BJ (cell line): ENCODE results near the gene ZNF423. TPM values are rescaled to one million over a fixed set of nuclear protein-coding genes. Genes with fewer than 3 reads are reported as not detected.

Experiments used
- CTCF ChIA-PET: fragments of 350-600 bp; formaldehyde crosslinking; extraction: SDS; loops from one replicate; lab custom pipeline; 2021; ENCODE audit warnings: antibody characterized with exemption, inconsistent platforms; lab: Yijun Ruan, JAX
- POLR2A ChIA-PET: fragments of 300-600 bp; sonication (Branson Sonifier 250); formaldehyde crosslinking; extraction: SDS; loops from one replicate; lab custom pipeline; 2021; ENCODE audit warnings: antibody characterized with exemption; lab: Charles Lee
- DNase-seq: peaks from one replicate; pipeline ENCODE4 v3.0.0-alpha.2; 2011; ENCODE audit warnings: low read depth
- H3K27me3 ChIP-seq: 2 replicates; pipeline ENCODE4 v1.6.0; 2011; ENCODE audit warnings: low read length; ENCODE audit not compliant: control insufficient read depth, insufficient read depth
- H3K36me3 ChIP-seq: 2 replicates; pipeline ENCODE4 v1.5.1; 2011; ENCODE audit warnings: low read length; ENCODE audit not compliant: control insufficient read depth, insufficient read depth
- H3K4me3 ChIP-seq: 2 replicates; pipeline ENCODE4 v1.5.1; 2011; ENCODE audit warnings: low read depth, mild to moderate bottlenecking, control low read depth, low read length
- polyA plus RNA-seq: library from polyadenylated mRNA; depleted of rRNA; stranded (reverse); fragments of >200 nt; gene quantifications from 2 replicates; pipeline ENCODE4 v1.2.3, GENCODE V29; 2011
- TF ChIP-seq, protein P1 (sequence below): IDR thresholded peaks from 2 replicates; pipeline ENCODE4 v1.5.1; 2011; ENCODE audit warnings: low read depth, mild to moderate bottlenecking, control low read depth, inconsistent platforms, low read length, moderate library complexity; ENCODE audit not compliant: insufficient read depth

Gene ZNF423
- polyA plus RNA-seq, 1 experiment, result 0.22 TPM

DNA sequence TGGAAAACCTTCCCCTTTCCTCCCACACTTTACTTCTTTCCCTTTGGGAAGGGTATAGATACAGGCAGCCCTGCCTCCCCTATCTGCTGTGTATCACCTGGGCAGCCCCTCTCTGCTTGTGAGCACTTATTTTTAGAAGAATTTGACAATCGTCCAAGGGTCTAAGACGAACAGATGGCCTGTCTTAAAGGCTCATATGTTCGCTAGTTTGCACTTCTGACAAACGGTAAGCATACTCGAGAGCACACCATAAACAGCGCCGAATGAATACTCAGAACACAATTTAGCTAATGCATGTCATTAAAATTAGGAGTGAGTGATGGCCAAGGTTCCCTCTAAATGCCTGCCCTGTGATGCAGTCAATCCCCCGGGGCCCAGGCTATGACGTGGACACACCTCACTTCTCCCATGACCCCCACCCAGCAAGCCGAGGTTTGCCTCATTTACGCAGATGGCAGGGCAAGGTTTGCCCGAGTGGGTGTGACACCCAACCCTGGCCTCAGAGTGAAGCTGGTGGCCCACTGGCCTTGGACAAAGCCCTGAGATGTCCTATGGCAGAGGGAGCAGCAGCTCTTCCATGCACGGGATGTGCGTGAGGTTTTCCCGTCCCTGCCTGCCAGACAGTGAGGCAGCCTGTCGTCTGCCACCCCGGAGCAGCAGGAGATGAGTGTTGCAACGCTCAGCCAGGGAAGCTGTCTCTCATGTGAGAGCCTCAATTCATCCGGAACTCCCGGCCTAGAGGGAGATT, 357.1 kb downstream of the ZNF423 start:
- ChIA-PET CTCF (no interaction called here), POLR2A (no interaction called here)
- H3K36me3 ChIP-seq, result no peaks in the 10 kb centered on the region
- H3K4me3 ChIP-seq, result no peak overlapping the region
- no peak for DNase-seq
- TF ChIP-seq, protein P1, sequence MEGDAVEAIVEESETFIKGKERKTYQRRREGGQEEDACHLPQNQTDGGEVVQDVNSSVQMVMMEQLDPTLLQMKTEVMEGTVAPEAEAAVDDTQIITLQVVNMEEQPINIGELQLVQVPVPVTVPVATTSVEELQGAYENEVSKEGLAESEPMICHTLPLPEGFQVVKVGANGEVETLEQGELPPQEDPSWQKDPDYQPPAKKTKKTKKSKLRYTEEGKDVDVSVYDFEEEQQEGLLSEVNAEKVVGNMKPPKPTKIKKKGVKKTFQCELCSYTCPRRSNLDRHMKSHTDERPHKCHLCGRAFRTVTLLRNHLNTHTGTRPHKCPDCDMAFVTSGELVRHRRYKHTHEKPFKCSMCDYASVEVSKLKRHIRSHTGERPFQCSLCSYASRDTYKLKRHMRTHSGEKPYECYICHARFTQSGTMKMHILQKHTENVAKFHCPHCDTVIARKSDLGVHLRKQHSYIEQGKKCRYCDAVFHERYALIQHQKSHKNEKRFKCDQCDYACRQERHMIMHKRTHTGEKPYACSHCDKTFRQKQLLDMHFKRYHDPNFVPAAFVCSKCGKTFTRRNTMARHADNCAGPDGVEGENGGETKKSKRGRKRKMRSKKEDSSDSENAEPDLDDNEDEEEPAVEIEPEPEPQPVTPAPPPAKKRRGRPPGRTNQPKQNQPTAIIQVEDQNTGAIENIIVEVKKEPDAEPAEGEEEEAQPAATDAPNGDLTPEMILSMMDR, result no peak
- no peaks in the 10 kb centered on the region for H3K27me3 ChIP-seq

DNA sequence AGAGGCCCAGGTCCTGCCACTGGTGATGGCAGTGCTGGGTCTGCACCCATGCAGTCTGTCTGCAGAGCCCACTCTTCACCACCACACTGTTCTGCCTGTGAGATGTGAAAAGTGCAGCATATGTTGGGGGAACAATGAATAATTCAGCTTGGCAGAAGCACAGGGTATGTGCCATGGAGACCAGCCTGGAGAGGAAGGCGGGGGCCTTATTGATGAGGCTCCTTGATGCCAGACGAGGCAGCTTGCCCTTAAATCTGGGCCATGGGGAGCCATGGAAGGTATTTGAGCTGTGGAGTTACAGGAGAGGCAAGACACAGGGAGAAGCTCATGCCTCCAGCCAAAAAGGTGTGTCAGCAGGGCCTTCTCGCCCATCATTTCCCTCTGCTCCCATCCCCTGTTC, 357.6 kb downstream of the ZNF423 start:
- ChIA-PET CTCF (no interaction called here), POLR2A (no interaction called here)
- H3K4me3 ChIP-seq, result no peak overlapping the region
- TF ChIP-seq, protein P1, result no peak
- no peak for DNase-seq
- H3K36me3 ChIP-seq, result no peaks in the 10 kb centered on the region
- no peaks in the 10 kb centered on the region for H3K27me3 ChIP-seq

DNA sequence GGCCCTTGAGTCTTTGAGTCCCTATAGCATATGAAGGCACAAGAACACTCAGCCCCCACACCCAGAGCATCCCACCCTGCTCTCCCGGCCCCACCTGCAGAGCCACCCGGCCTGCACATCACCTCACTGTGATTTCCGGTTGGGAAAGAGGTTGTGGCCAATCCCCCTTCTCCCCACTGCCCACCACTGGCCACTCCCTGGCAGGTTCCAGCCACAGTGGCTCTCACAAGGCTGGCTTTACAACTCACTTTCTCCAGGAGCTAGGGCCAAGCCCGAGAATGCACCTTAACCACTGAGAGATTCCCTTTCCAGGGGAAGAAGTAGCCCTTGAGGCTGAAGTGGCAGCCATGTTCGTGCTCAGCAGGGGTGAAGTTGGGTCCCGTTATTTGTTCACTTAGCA, 358.4 kb downstream of the ZNF423 start:
- no peak overlapping the region for H3K4me3 ChIP-seq
- ChIA-PET CTCF (no interaction called here), POLR2A (no interaction called here)
- no peaks in the 10 kb centered on the region for H3K27me3 ChIP-seq
- TF ChIP-seq, protein P1, result no peak
- no peak for DNase-seq
- H3K36me3 ChIP-seq, result no peaks in the 10 kb centered on the region

DNA sequence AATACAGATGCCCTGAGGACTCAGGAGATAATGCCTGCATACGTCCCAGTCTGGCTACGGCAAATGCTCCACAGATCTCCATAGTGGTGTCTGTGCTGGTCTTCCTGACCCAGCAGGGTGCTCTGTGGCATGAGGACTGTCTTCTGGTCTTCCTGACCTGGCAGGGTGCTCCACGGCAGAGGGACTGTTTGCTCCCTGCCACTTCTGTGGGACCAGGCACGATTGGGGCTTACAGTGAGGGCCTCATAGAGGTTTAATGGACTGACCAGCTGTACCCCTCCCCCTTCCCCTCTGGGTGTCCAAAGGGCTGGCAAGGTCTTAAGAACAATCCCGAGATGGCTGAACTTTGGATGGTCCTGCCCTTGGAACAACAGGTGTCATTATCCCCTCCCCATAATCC, 359.3 kb downstream of the ZNF423 start:
- no peaks in the 10 kb centered on the region for H3K27me3 ChIP-seq
- H3K4me3 ChIP-seq, result no peak overlapping the region
- DNase-seq, result no peak
- CTCF ChIA-PET, result no interaction called here
- H3K36me3 ChIP-seq, result no peaks in the 10 kb centered on the region
- POLR2A ChIA-PET, result no interaction called here
- TF ChIP-seq, protein P1, result no peak

DNA sequence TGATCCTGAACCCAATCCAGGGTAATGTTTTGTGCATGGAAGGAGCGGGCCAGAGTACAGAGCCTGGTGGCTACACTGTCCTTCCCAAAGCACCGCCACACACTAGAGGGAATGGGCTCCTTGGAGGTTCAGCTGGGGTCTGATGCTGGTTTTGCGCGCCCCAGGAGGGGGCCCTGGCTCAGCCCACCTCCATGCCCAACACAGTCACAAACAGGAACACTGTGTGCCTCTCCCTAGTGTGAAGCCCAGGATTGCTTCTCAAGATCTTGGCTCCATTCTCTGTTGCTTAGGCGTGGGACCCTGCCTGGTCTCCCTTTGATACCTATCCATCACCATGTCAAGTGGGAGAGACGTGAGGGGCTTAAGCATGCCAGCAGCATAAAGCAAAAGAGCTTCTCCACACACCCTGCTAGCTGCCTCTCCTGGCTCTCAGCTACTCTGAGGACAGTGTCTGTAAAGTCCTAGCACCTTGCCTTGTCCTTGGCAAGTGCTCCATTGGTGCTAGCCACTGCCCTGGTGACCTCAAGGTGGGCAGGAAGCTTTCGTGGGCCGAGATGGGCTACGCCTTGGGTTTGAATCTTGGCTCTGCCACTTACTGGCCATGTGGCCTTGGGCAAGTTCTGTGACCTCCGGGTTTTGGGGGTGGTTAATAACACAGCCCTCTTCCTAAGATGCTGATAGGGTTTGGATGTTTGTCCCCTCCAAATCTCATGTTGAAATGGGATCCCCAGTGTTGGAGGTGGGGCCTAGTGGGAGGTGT, 360.1 kb downstream of the ZNF423 start:
- no peak for DNase-seq
- CTCF ChIA-PET, result no interaction called here
- no peaks in the 10 kb centered on the region for H3K27me3 ChIP-seq
- H3K36me3 ChIP-seq, result no peaks in the 10 kb centered on the region
- POLR2A ChIA-PET, result no interaction called here
- H3K4me3 ChIP-seq, result no peak overlapping the region
- TF ChIP-seq, protein P1, result no peak
